ENCODE data around the gene LRRC28.

DNA sequence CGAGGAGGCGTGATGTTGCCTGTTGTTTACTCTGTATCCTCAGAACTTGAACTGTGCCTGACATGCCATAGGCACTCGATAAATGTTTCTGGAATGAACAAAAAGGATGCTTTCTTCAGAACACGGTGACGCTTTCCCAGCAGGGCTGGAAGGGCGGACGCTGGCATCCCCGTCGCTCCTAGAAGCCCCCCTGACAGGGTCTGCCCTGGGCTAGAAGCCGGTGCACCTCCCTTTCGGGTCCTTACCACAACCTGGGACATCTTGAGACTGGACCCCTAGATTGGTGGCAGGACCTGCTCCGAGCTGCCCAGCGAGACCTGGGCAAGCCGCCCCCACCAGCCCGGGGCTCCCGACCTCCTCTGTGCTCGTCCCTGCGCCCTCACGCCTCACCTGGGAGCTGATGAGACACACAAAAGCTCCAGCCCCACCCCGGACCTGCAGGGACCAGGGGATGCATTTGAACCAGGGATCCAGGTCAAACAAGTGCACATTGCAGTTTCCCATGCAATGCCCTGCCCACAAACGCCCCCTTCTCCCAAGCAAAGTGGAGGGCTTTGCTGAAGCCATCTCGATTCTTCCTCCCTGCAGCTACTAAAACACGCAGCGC, 183.3 kb downstream of the LRRC28 start:
- TF ChIP-seq, protein P1, sequence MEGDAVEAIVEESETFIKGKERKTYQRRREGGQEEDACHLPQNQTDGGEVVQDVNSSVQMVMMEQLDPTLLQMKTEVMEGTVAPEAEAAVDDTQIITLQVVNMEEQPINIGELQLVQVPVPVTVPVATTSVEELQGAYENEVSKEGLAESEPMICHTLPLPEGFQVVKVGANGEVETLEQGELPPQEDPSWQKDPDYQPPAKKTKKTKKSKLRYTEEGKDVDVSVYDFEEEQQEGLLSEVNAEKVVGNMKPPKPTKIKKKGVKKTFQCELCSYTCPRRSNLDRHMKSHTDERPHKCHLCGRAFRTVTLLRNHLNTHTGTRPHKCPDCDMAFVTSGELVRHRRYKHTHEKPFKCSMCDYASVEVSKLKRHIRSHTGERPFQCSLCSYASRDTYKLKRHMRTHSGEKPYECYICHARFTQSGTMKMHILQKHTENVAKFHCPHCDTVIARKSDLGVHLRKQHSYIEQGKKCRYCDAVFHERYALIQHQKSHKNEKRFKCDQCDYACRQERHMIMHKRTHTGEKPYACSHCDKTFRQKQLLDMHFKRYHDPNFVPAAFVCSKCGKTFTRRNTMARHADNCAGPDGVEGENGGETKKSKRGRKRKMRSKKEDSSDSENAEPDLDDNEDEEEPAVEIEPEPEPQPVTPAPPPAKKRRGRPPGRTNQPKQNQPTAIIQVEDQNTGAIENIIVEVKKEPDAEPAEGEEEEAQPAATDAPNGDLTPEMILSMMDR (IDR thresholded peaks at IDR 0.05; ENCODE audit: low read depth, low read length, poor library complexity, severe bottlenecking), result no peak
- no peak for TF ChIP-seq EZH2phosphoT487 (IDR thresholded peaks at IDR 0.05; ENCODE audit: borderline replicate concordance, low read length)

Data from DOHH2 (cell line).